HFFc6 (cell line): ENCODE results near the gene MIF. TPM values are rescaled to one million over a fixed set of nuclear protein-coding genes. Genes with fewer than 3 reads are reported as not detected.

Source experiments
- DNase-seq: peaks from one replicate; pipeline ENCODE4 v3.0.0-alpha.2; 2018
- H3K27ac Mint-ChIP-seq: 2 replicates; pipeline ENCODE4 v1.8.0; 2020; ENCODE audit warnings: mild to moderate bottlenecking, mixed read lengths
- H3K27me3 Mint-ChIP-seq: 2 replicates; pipeline ENCODE4 v1.8.0; 2021; ENCODE audit warnings: mild to moderate bottlenecking, moderate library complexity, mixed read lengths; ENCODE audit not compliant: insufficient read depth
- H3K36me3 Mint-ChIP-seq: 2 replicates; pipeline ENCODE4 v1.8.0; 2021; ENCODE audit warnings: low read depth, mixed read lengths
- H3K4me1 Mint-ChIP-seq: 2 replicates; pipeline ENCODE4 v1.8.0; 2020; ENCODE audit warnings: low read depth, mixed read lengths
- H3K4me3 Mint-ChIP-seq: 2 replicates; pipeline ENCODE4 v1.8.0; 2020; ENCODE audit warnings: mild to moderate bottlenecking, moderate library complexity, mixed read lengths
- H3K9me3 Mint-ChIP-seq: 2 replicates; pipeline ENCODE4 v1.8.0; 2020; ENCODE audit warnings: mild to moderate bottlenecking, mixed read lengths
- CTCF ChIP-seq: fragments of 200-600 bp; sonication (generic); IDR thresholded peaks from 2 replicates; pipeline ENCODE4 v1.5.0; 2021; ENCODE audit warnings: antibody characterized with exemption, mild to moderate bottlenecking
- total RNA-seq, 6 experiments: library from RNA; stranded (reverse); fragmentation: NEBNext Ultra II Directional; extraction: Animal tissue kit (Norgen Biotek cat#: 25700); gene quantifications; 2 replicates in 1 of 6; 3 replicates in 5 of 6; pipeline ENCODE4 v1.2.3, GENCODE V29; 2021

Gene MIF
- total RNA-seq, 6 experiments from 2014 or later, result 625 to 741 (median 699) TPM

DNA sequence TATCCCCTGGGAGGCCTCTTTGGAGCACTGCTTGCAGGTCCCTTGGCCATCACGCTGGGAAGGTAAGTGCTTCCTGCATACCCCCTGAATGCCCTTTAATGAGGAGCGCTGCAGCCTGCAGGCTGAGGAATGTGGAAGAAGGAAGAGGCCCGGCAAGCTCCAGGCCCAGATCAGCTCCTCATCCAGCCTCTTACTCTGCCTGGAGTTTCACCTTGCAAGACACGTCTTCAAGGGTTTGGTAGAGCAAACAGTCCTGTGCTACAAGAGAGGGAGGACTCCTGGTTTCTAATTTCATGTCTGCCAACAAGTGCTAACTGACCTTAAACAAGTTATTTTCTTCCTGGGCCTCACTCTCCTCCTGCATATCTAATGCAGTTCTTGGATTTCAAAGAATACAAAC is 25.6 kb upstream of the MIF start:
- H3K4me3 Mint-ChIP-seq, result no peak overlapping the region
- H3K9me3 Mint-ChIP-seq, result no peaks in the 10 kb centered on the region
- peaks cover 8% of the 10 kb centered on the region; the same call in 1 of the 2 replicates for H3K36me3 Mint-ChIP-seq
- no peak for TF ChIP-seq CTCF
- no peak overlapping the region for H3K27ac Mint-ChIP-seq
- no peak for DNase-seq
- no peaks in the 10 kb centered on the region for H3K27me3 Mint-ChIP-seq
- H3K4me1 Mint-ChIP-seq, result no peaks in the 10 kb centered on the region

- H3K36me3 Mint-ChIP-seq, result peaks cover 7% of the 10 kb centered on the region; the same call in 1 of the 2 replicates
- no peaks in the 10 kb centered on the region for H3K9me3 Mint-ChIP-seq
- no peak overlapping the region for H3K4me3 Mint-ChIP-seq
- TF ChIP-seq CTCF, result no peak
- DNase-seq, result no peak
- H3K27ac Mint-ChIP-seq, result no peak overlapping the region
- no peaks in the 10 kb centered on the region; the same call in 1 of the 2 replicates for H3K27me3 Mint-ChIP-seq
- no peaks in the 10 kb centered on the region for H3K4me1 Mint-ChIP-seq
Observed at GRCh38 chr22:23874871-23875270, 19.3 kb upstream of the MIF start.

- Mint-ChIP-seq H3K4me1 (no peaks in the 10 kb centered on the region), H3K9me3 (no peaks in the 10 kb centered on the region), H3K4me3 (no peak overlapping the region), H3K27me3 (no peaks in the 10 kb centered on the region; the same call in 1 of the 2 replicates), H3K36me3 (peaks cover 13% of the 10 kb centered on the region), H3K27ac (no peak overlapping the region)
- TF ChIP-seq CTCF, result no peak
- no peak for DNase-seq
Observed at GRCh38 chr22:23875801-23876200, 18.4 kb upstream of the MIF start.

DNA sequence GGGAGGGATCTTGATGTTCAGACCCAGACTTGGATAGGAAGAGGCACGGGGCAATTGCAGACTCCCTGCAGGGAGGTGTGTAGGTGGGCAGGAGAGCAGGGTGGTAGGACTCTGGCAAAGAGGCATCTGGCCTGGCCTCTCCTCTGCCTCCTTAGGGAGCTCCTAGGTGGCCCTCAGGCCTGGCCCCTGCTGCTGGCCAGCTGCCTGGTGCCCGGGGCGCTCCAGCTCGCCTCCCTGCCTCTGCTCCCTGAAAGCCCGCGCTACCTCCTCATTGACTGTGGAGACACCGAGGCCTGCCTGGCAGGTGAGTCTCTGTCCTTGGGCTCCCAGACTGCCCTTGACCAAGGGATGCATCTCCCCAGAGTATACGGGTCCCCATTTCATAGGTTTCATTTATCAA is 16.6 kb upstream of the MIF start:
- Mint-ChIP-seq H3K4me3 (no peak overlapping the region), H3K9me3 (no peaks in the 10 kb centered on the region), H3K27me3 (no peaks in the 10 kb centered on the region; the same call in 1 of the 2 replicates), H3K36me3 (peaks cover 15% of the 10 kb centered on the region), H3K4me1 (no peaks in the 10 kb centered on the region), H3K27ac (no peak overlapping the region)
- DNase-seq, result no peak
- no peak for TF ChIP-seq CTCF

- H3K4me3 Mint-ChIP-seq, result no peak overlapping the region
- peaks cover 15% of the 10 kb centered on the region for H3K36me3 Mint-ChIP-seq
- TF ChIP-seq CTCF, result no peak
- H3K27me3 Mint-ChIP-seq, result no peaks in the 10 kb centered on the region; the same call in 1 of the 2 replicates
- no peak for DNase-seq
- H3K27ac Mint-ChIP-seq, result no peak overlapping the region
- no peaks in the 10 kb centered on the region for H3K9me3 Mint-ChIP-seq
- H3K4me1 Mint-ChIP-seq, result no peaks in the 10 kb centered on the region
Observed at GRCh38 chr22:23878219-23878618, 16.0 kb upstream of the MIF start.

DNA sequence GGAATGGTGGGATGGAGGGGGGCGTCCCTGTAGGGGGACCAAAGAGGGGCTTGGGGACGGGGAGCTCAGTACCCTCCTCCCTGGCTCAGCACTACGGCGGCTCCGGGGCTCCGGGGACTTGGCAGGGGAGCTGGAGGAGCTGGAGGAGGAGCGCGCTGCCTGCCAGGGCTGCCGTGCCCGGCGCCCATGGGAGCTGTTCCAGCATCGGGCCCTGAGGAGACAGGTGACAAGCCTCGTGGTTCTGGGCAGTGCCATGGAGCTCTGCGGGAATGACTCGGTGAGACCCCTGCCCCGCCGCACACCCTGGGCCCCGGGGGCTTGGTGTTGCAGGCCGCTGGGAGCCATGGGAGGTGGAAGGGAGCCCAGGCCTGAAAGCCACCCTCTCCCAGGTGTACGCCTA is 11.8 kb upstream of the MIF start:
- TF ChIP-seq CTCF, result no peak

More for the DNA sequence above, 11.8 kb upstream of the MIF start:
- no peak for DNase-seq
- Mint-ChIP-seq H3K9me3 (no peaks in the 10 kb centered on the region), H3K4me3 (no peak overlapping the region), H3K4me1 (no peaks in the 10 kb centered on the region), H3K36me3 (peaks cover 12% of the 10 kb centered on the region), H3K27ac (no peak overlapping the region), H3K27me3 (no peaks in the 10 kb centered on the region; the same call in 1 of the 2 replicates)
